Activated B cell treated with CpG ODN at 0.5 μM for 24 hours (primary cell): ENCODE results near the gene HACD2. TPM values are rescaled to one million over a fixed set of nuclear protein-coding genes. Genes with fewer than 3 reads are reported as not detected.

Experiments used
- ATAC-seq: fragments of 200-7000 bp; cut with Tn5 transposase; one replicate; pipeline ENCODE4 v1.10.0; 2021; ENCODE audit warnings: low read depth, mild to moderate bottlenecking, moderate library complexity
- CTCF ChIA-PET: fragments of 350-600 bp; sonication (Branson Sonifier 250); formaldehyde crosslinking; loops from one replicate; lab custom pipeline; 2021; ENCODE audit warnings: antibody characterized with exemption; lab: Charles Lee
- POLR2A ChIA-PET: fragments of 350-600 bp; sonication (Branson Sonifier 250); formaldehyde crosslinking; loops from one replicate; lab custom pipeline; 2021; ENCODE audit warnings: antibody characterized with exemption; lab: Charles Lee
- DNase-seq: peaks from one replicate; pipeline ENCODE4 v3.0.0; 2022
- H3K27ac Mint-ChIP-seq: one replicate; pipeline ENCODE4 v1.8.0; 2020; ENCODE audit warnings: mixed read lengths
- H3K27me3 Mint-ChIP-seq: one replicate; pipeline ENCODE4 v1.8.0; 2021; ENCODE audit warnings: mixed read lengths
- H3K36me3 Mint-ChIP-seq: one replicate; pipeline ENCODE4 v1.8.0; 2021; ENCODE audit warnings: low read depth, mixed read lengths
- H3K4me1 Mint-ChIP-seq: one replicate; pipeline ENCODE4 v1.8.0; 2021; ENCODE audit warnings: mixed read lengths
- H3K4me3 Mint-ChIP-seq: one replicate; pipeline ENCODE4 v1.8.0; 2020; ENCODE audit warnings: mild to moderate bottlenecking, mixed read lengths
- H3K9me3 Mint-ChIP-seq: one replicate; pipeline ENCODE4 v1.8.0; 2020; ENCODE audit warnings: mixed read lengths
- CTCF ChIP-seq: fragments of 200-600 bp; IDR thresholded peaks from one replicate; pipeline ENCODE4 v1.8.0; 2022; ENCODE audit warnings: antibody characterized with exemption, mild to moderate bottlenecking
- intact Hi-C: fragments of 100-400 bp; cut with micrococcal nuclease; formaldehyde crosslinking; loops from one replicate; pipeline ENCODE4 v1.15.1; 2024
- total RNA-seq: library from RNA; stranded (reverse); gene quantifications from 2 replicates; pipeline ENCODE4 v1.2.3, GENCODE V29; 2022

HACD2 gene
- total RNA-seq, 1 donor from 2014 or later, result 32.9 TPM

DNA sequence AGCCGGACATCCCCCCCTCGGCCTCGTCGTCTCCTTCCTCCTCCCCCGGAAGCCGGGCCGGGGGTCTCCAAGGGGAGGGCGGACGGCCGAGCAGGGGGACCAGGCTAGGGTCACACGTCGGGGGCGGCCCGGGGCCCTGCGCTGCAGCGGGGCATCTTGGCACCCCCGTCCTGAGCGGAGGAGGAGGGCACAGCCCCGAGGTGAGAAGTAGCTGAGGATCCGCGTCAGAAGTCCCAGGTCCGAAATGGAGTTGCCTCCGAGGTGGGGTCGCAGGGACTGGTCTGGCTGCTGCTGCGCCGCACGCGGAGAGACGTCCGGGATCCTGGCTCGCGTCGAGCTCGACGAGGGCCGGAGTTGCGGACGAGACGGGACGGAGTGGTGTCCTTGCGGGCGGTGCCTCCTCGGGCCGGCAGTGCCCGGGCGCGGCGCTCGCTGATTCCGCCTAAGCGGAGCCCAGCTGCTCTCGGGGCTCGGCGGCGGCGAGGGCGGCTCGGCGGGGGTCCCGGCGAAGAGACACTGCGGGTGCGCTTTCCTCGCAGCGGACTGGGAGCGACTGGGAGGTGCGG, 136.2 kb downstream of the HACD2 start, which contains the start of gene ADCY5:
Gene ADCY5 (minus strand): TSS at position 555 of the 566 bp plus-strand sequence. CDS start 545 bp downstream, at position 10.
- intact Hi-C loops, result loop anchor here (5.0 kb wide), 2 partner anchors 39 to 109 kb away; no protein-coding TSS in a partner anchor
- peak within 1 kb of the TSS; percentile 61 for H3K4me3 Mint-ChIP-seq
- no peak within 1 kb of the TSS for H3K27ac Mint-ChIP-seq
- H3K9me3 Mint-ChIP-seq, result no peaks in the 10 kb centered on the region
- ATAC-seq (peak; percentile 14), DNase-seq (peak; percentile 23)
- H3K4me1 Mint-ChIP-seq, result peaks cover 7% of the 10 kb centered on the region
- CTCF ChIA-PET, result no interaction called here
- H3K36me3 Mint-ChIP-seq, result no peaks in the 10 kb centered on the region
- H3K27me3 Mint-ChIP-seq, result peaks cover 47% of the 10 kb centered on the region
- no peak for TF ChIP-seq CTCF
- POLR2A ChIA-PET, result no interaction called here

GRCh38 chr3:123447749-123448517, 136.9 kb downstream of the HACD2 start:
- intact Hi-C loops, result loop anchor here (5.0 kb wide), 2 partner anchors 39 to 109 kb away; no protein-coding TSS in a partner anchor
- CTCF ChIA-PET, result no interaction called here
- POLR2A ChIA-PET, result no interaction called here
- Mint-ChIP-seq H3K4me1 (peaks cover 7% of the 10 kb centered on the region), H3K27ac (no peak overlapping the region), H3K4me3 (no peak overlapping the region), H3K36me3 (no peaks in the 10 kb centered on the region), H3K9me3 (no peaks in the 10 kb centered on the region), H3K27me3 (peaks cover 48% of the 10 kb centered on the region)
- ATAC-seq (peak; percentile 68), DNase-seq (peak; percentile 43)
- no peak for TF ChIP-seq CTCF

GRCh38 chr3:123447416-123447748, 137.5 kb downstream of the HACD2 start:
- CTCF ChIA-PET, result no interaction called here
- no peak overlapping the region for H3K27ac Mint-ChIP-seq
- TF ChIP-seq CTCF, result no peak
- H3K27me3 Mint-ChIP-seq, result peaks cover 48% of the 10 kb centered on the region
- intact Hi-C loops, result loop anchor here (5.0 kb wide), 2 partner anchors 40 to 110 kb away; no protein-coding TSS in a partner anchor
- no peak overlapping the region for H3K4me3 Mint-ChIP-seq
- no peak for ATAC-seq
- no peaks in the 10 kb centered on the region for H3K36me3 Mint-ChIP-seq
- no peaks in the 10 kb centered on the region for H3K9me3 Mint-ChIP-seq
- POLR2A ChIA-PET, result no interaction called here
- H3K4me1 Mint-ChIP-seq, result peaks cover 7% of the 10 kb centered on the region
- no peak for DNase-seq

DNA sequence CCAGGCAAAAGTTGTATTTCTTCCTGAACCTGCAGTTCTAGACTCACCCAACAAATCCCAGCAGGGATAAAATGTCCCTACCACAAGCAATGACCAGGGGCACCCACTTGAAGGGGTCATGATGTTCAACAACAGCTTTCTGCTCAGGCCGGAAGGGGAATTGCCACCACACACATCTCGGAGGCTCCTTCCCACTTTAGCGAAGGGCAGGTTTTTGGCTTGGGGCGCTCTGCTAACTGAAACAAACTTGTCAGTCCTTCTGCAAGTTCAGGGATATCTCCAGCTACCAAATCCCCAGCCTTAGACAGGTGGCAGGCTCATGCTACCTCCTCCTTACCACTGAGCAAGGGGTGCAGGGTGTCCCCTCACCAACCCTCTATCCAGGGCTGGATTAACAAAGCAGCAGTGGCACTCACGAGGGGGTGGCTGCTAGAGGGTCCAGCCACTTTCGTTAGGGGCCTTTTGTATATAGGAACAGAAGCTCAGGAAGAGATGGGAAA, 138.2 kb downstream of the HACD2 start:
- ChIA-PET POLR2A (no interaction called here), CTCF (interaction anchor here (1.1 to 1.5 kb wide), 2 partner anchors 97 to 277 kb away, joined by 3 read pairs; no protein-coding TSS in a partner anchor)
- Mint-ChIP-seq H3K27me3 (peaks cover 46% of the 10 kb centered on the region), H3K4me3 (peak overlapping the region; percentile 66), H3K27ac (no peak overlapping the region), H3K4me1 (peaks cover 7% of the 10 kb centered on the region), H3K36me3 (no peaks in the 10 kb centered on the region), H3K9me3 (no peaks in the 10 kb centered on the region)
- intact Hi-C loops, result loop anchor here (5.0 kb wide), 2 partner anchors 41 to 111 kb away; no protein-coding TSS in a partner anchor
- no peak for TF ChIP-seq CTCF
- DNase-seq (no peak), ATAC-seq (no peak)

GRCh38 chr3:123446210-123446609, 138.6 kb downstream of the HACD2 start:
- peaks cover 7% of the 10 kb centered on the region for H3K4me1 Mint-ChIP-seq
- H3K27me3 Mint-ChIP-seq, result peaks cover 47% of the 10 kb centered on the region
- H3K9me3 Mint-ChIP-seq, result no peaks in the 10 kb centered on the region
- peak overlapping the region; percentile 29 for H3K4me3 Mint-ChIP-seq
- H3K27ac Mint-ChIP-seq, result no peak overlapping the region
- TF ChIP-seq CTCF, result no peak
- no peak for DNase-seq
- CTCF ChIA-PET, result interaction anchor here (1.1 to 1.5 kb wide), 2 partner anchors 96 to 277 kb away, joined by 3 read pairs; no protein-coding TSS in a partner anchor
- POLR2A ChIA-PET, result no interaction called here
- intact Hi-C loops, result loop anchor here (5.0 kb wide), 2 partner anchors 41 to 111 kb away; no protein-coding TSS in a partner anchor
- ATAC-seq, result no peak
- H3K36me3 Mint-ChIP-seq, result no peaks in the 10 kb centered on the region
